Hepatocyte (in vitro differentiated cells): ENCODE data around the gene NSRP1. TPM values are rescaled to one million over a fixed set of nuclear protein-coding genes. Genes with fewer than 3 reads are reported as not detected.

Experiments used
- DNase-seq: peaks from one replicate; pipeline ENCODE4 v3.0.0-alpha.2; 2016; ENCODE audit warnings: low spot score
- H2AFZ ChIP-seq: fragments of 200-600 bp; sonication (generic); 2 replicates; pipeline ENCODE4 v1.6.0; 2016; ENCODE audit warnings: antibody characterized with exemption, mild to moderate bottlenecking
- H3K27ac ChIP-seq: fragments of 200-600 bp; sonication (generic); 2 replicates; pipeline ENCODE4 v1.5.1; 2016; ENCODE audit warnings: mild to moderate bottlenecking
- H3K27me3 ChIP-seq: fragments of 200-600 bp; sonication (generic); 2 replicates; pipeline ENCODE4 v1.6.1; 2016
- H3K36me3 ChIP-seq: fragments of 200-600 bp; sonication (generic); replicated peaks from 2 replicates; pipeline ENCODE4 v1.5.1; 2016; ENCODE audit warnings: low read depth; ENCODE audit not compliant: insufficient read depth
- H3K4me1 ChIP-seq: fragments of 200-600 bp; sonication (generic); 2 replicates; pipeline ENCODE4 v1.5.1; 2016; ENCODE audit warnings: mild to moderate bottlenecking, moderate library complexity; ENCODE audit not compliant: insufficient read depth
- H3K4me2 ChIP-seq: fragments of 200-600 bp; sonication (generic); 2 replicates; pipeline ENCODE4 v1.6.0; 2016
- H3K4me3 ChIP-seq: fragments of 200-600 bp; sonication (generic); 2 replicates; pipeline ENCODE4 v1.5.1; 2016; ENCODE audit warnings: mild to moderate bottlenecking
- H3K79me2 ChIP-seq: fragments of 200-600 bp; sonication (generic); 2 replicates; pipeline ENCODE4 v1.6.0; 2017; ENCODE audit warnings: mild to moderate bottlenecking
- H3K9me2 ChIP-seq: fragments of 200-600 bp; sonication (generic); replicated peaks from 2 replicates; pipeline ENCODE4 v1.6.0; 2017; ENCODE audit warnings: mild to moderate bottlenecking; ENCODE audit not compliant: insufficient read depth
- H3K9me3 ChIP-seq: fragments of 200-600 bp; sonication (generic); 2 replicates; pipeline ENCODE4 v1.5.1; 2016; ENCODE audit warnings: low read depth, mild to moderate bottlenecking
- H4K20me1 ChIP-seq: fragments of 200-600 bp; sonication (generic); 2 replicates; pipeline ENCODE4 v1.6.0; 2016; ENCODE audit warnings: mild to moderate bottlenecking; ENCODE audit not compliant: insufficient read depth, poor library complexity, severe bottlenecking
- EZH2 ChIP-seq: fragments of 200-600 bp; sonication (generic); IDR thresholded peaks from 2 replicates; pipeline ENCODE4 v1.6.1; 2016; ENCODE audit warnings: antibody characterized with exemption, mild to moderate bottlenecking, borderline replicate concordance
- EZH2phosphoT487 ChIP-seq: fragments of 200-600 bp; sonication (generic); IDR thresholded peaks from one replicate; pipeline ENCODE4 v1.6.1; 2018; ENCODE audit warnings: antibody characterized with exemption, mild to moderate bottlenecking, low read depth, moderate library complexity; ENCODE audit not compliant: unreplicated experiment, severe bottlenecking
- WGBS: methylation state at CpG from one replicate; pipeline ENCODE4 v1.1.6; 2016; ENCODE audit warnings: low lambda C conversion rate; ENCODE audit errors: missing lambda C conversion rate; 5-methylcytosine and 5-hydroxymethylcytosine counted together
- polyA plus RNA-seq: library from polyadenylated mRNA; unstranded; fragments of >200 nt; fragmentation: Nextera tagmentation; extraction: Ambion mirVana; gene quantifications from 2 replicates; pipeline ENCODE4 v1.2.1, GENCODE V29; 2016
- total RNA-seq: library from RNA; depleted of rRNA; stranded (reverse); fragments of >200 nt; gene quantifications from 2 replicates; pipeline ENCODE4 v1.2.3, GENCODE V29; 2014
- TF ChIP-seq, protein P1 (sequence below): fragments of 200-600 bp; sonication (generic); IDR thresholded peaks from 2 replicates; pipeline ENCODE4 v1.5.1; 2016; ENCODE audit warnings: antibody characterized with exemption, mild to moderate bottlenecking; ENCODE audit not compliant: poor library complexity

NSRP1 gene
- total and polyA plus RNA-seq, 2 experiments from 2014 or later = 8.6 to 39.2 TPM

DNA sequence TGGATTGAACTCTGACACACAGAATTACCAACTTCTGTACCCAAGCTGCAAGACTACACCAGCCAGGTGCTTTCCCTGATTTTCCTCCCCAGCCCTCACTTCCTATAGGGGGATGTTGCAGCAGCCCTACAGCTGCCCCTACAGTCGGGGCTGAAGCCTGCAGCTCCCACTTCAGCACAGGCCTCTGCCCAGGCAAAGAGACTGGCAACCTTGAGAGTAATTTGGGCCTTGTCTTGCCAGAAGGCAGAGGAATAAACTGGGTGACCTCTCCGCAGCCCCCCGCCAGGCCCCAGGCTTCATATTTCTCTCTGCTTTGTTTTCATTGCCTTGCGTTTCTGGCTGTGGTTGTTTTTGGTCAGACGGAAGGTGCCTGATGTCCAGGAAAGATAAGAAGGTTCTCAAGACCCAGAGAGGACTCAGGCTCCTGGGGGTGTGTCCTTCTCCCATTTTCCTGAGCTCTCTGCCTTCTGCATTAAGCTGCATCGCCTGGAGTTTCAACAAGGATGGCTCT, 86.9 kb downstream of the NSRP1 start:
- no peak for DNase-seq
- Histone ChIP-seq H3K36me3 (no peaks in the 10 kb centered on the region), H2AFZ (no peak overlapping the region), H3K4me1 (no peaks in the 10 kb centered on the region), H3K79me2 (no peaks in the 10 kb centered on the region), H3K9me3 (no peaks in the 10 kb centered on the region), H3K27me3 (no peaks in the 10 kb centered on the region), H4K20me1 (no peaks in the 10 kb centered on the region), H3K9me2 (no peaks in the 10 kb centered on the region), H3K27ac (no peak overlapping the region), H3K4me2 (no peak overlapping the region), H3K4me3 (no peak overlapping the region)
- no peak for TF ChIP-seq EZH2phosphoT487
- TF ChIP-seq, protein P1, sequence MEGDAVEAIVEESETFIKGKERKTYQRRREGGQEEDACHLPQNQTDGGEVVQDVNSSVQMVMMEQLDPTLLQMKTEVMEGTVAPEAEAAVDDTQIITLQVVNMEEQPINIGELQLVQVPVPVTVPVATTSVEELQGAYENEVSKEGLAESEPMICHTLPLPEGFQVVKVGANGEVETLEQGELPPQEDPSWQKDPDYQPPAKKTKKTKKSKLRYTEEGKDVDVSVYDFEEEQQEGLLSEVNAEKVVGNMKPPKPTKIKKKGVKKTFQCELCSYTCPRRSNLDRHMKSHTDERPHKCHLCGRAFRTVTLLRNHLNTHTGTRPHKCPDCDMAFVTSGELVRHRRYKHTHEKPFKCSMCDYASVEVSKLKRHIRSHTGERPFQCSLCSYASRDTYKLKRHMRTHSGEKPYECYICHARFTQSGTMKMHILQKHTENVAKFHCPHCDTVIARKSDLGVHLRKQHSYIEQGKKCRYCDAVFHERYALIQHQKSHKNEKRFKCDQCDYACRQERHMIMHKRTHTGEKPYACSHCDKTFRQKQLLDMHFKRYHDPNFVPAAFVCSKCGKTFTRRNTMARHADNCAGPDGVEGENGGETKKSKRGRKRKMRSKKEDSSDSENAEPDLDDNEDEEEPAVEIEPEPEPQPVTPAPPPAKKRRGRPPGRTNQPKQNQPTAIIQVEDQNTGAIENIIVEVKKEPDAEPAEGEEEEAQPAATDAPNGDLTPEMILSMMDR = no peak
- TF ChIP-seq EZH2 = no peak
- WGBS = 63% methylated on average over 6 of the region's 6 CpGs

GRCh38 chr17:30207655-30208054, 91.0 kb downstream of the NSRP1 start:
- no peaks in the 10 kb centered on the region for H3K36me3 ChIP-seq
- DNase-seq = no peak
- 87% methylated on average over 9 of the region's 9 CpGs for WGBS
- no peak overlapping the region for H2AFZ ChIP-seq
- no peaks in the 10 kb centered on the region for H3K27me3 ChIP-seq
- TF ChIP-seq EZH2 (no peak), EZH2phosphoT487 (no peak)
- TF ChIP-seq, protein P1 = no peak
- no peak overlapping the region for H3K4me2 ChIP-seq
- no peak overlapping the region for H3K4me3 ChIP-seq
- no peaks in the 10 kb centered on the region for H3K79me2 ChIP-seq
- no peaks in the 10 kb centered on the region for H3K4me1 ChIP-seq
- H3K9me3 ChIP-seq = no peaks in the 10 kb centered on the region
- no peak overlapping the region for H3K27ac ChIP-seq
- no peaks in the 10 kb centered on the region for H3K9me2 ChIP-seq
- H4K20me1 ChIP-seq = no peaks in the 10 kb centered on the region

GRCh38 chr17:30208214-30208613, 91.6 kb downstream of the NSRP1 start:
- Histone ChIP-seq H3K36me3 (no peaks in the 10 kb centered on the region), H3K4me1 (no peaks in the 10 kb centered on the region), H3K9me2 (no peaks in the 10 kb centered on the region), H3K9me3 (no peaks in the 10 kb centered on the region), H3K27ac (no peak overlapping the region), H3K4me2 (no peak overlapping the region), H3K4me3 (no peak overlapping the region), H2AFZ (no peak overlapping the region), H3K27me3 (no peaks in the 10 kb centered on the region), H3K79me2 (no peaks in the 10 kb centered on the region), H4K20me1 (no peaks in the 10 kb centered on the region)
- DNase-seq = no peak
- WGBS = 82% methylated on average over 3 of the region's 3 CpGs
- no peak for TF ChIP-seq EZH2
- TF ChIP-seq, protein P1 = no peak
- no peak for TF ChIP-seq EZH2phosphoT487

- no peaks in the 10 kb centered on the region for H3K27me3 ChIP-seq
- no peak overlapping the region for H2AFZ ChIP-seq
- no peaks in the 10 kb centered on the region for H4K20me1 ChIP-seq
- no peaks in the 10 kb centered on the region for H3K9me3 ChIP-seq
- TF ChIP-seq, protein P1 = no peak
- TF ChIP-seq EZH2 = no peak
- no peaks in the 10 kb centered on the region for H3K79me2 ChIP-seq
- no peak overlapping the region for H3K4me2 ChIP-seq
- H3K9me2 ChIP-seq = no peaks in the 10 kb centered on the region
- no peak overlapping the region for H3K4me3 ChIP-seq
- 91% methylated on average over 7 of the region's 7 CpGs for WGBS
- H3K4me1 ChIP-seq = no peaks in the 10 kb centered on the region
- DNase-seq = no peak
- H3K27ac ChIP-seq = no peak overlapping the region
- H3K36me3 ChIP-seq = no peaks in the 10 kb centered on the region
Observed at GRCh38 chr17:30209930-30210329, 93.3 kb downstream of the NSRP1 start.
